Adrenal gland (tissue), 12 donors: Measurements from ENCODE around the gene GGT7. TPM values are rescaled to one million over a fixed set of nuclear protein-coding genes. Genes with fewer than 3 reads are reported as not detected.
A peak's percentile ranks its signal among the peaks of the same experiment; 100 is the strongest.

ENCODE experiments used
- DNase-seq, 7 donors: peaks; one replicate each; pipeline ENCODE4 v3.0.0-alpha.2; 2019 to 2020
- H3K27ac ChIP-seq, 5 donors: fragments of 200-600 bp; sonication (generic) in 4 of 5; 1 replicate in 3 of 5; 2 replicates in 2 of 5; pipeline versions ENCODE4 v1.5.1 to v1.8.0; 2016 to 2020; ENCODE audit warnings: mild to moderate bottlenecking in 1 of 5
- H3K27me3 ChIP-seq: fragments of 200-600 bp; 2 replicates; pipeline ENCODE4 v1.8.0; 2021
- H3K36me3 ChIP-seq, 2 donors: fragments of 200-600 bp; replicated peaks in 1 of 2; 1 replicate in 1 of 2; 2 replicates in 1 of 2; pipeline versions ENCODE4 v1.5.1 to v1.8.0; 2018 to 2022
- H3K4me1 ChIP-seq, 2 donors: fragments of 200-600 bp; replicated peaks in 1 of 2; 1 replicate in 1 of 2; 2 replicates in 1 of 2; pipeline versions ENCODE4 v1.5.1 to v1.8.0; 2018 to 2021
- H3K4me3 ChIP-seq, 4 donors: fragments of 200-600 bp; sonication (generic) in 3 of 4; one replicate each; pipeline ENCODE4 v1.5.1; 2016 to 2018
- H3K9me3 ChIP-seq, 3 donors: fragments of 200-600 bp; sonication (generic) in 1 of 3; replicated peaks in 1 of 3; 1 replicate in 2 of 3; 2 replicates in 1 of 3; pipeline versions ENCODE4 v1.5.1 to v1.8.0; 2016 to 2021
- POLR2A ChIP-seq, 2 donors: fragments of 450-650 bp; IDR thresholded peaks; one replicate each; pipeline ENCODE4 v1.6.1; 2017; ENCODE audit warnings: antibody characterized with exemption in 2 of 2, mild to moderate bottlenecking in 2 of 2, moderate library complexity in 1 of 2
- WGBS, 4 donors: extraction: QIAGEN DNeasy Blood & Tissue Kit in 2 of 4; methylation state at CpG; one replicate each; pipeline versions ENCODE4 v1.1.5 to v1.1.7; 2013 to 2017; 5-methylcytosine and 5-hydroxymethylcytosine counted together
- intact Hi-C, 2 donors: fragments of 100-400 bp; cut with DNase I; formaldehyde crosslinking; loops; one replicate each; pipeline versions ENCODE4 v1.14.1 to v1.15.0; 2022 to 2023
- polyA plus RNA-seq, 3 donors: library from polyadenylated mRNA; stranded (reverse); fragments of 200-250 nt in 2 of 3; fragments of 350-450 nt in 1 of 3; fragmentation: Illumina TruSeq in 1 of 3; extraction: RNeasy Lipid Tissue Mini Kit (QIAGEN cat#74804) in 1 of 3; gene quantifications; one replicate each; pipeline ENCODE4 v1.2.3, GENCODE V29; 2013 to 2014
- total RNA-seq, 9 donors: library from RNA; depleted of rRNA in 4 of 9; stranded (reverse); fragments of >200 nt in 4 of 9; fragments of 120-200 nt in 1 of 9; fragmentation: NEBNext Ultra II Directional in 1 of 9; extraction: Animal tissue kit (Norgen Biotek cat#: 25700) in 1 of 9; gene quantifications; one replicate each; pipeline versions ENCODE4 v1.1.0 to v1.2.4, GENCODE V29; 2013 to 2023
- TF ChIP-seq, protein P1 (sequence below), 6 experiments: fragments of 450-650 bp in 4 of 6; fragments of 200-600 bp in 2 of 6; sonication (generic) in 1 of 6; IDR thresholded peaks; 1 replicate in 5 of 6; 2 replicates in 1 of 6; pipeline versions ENCODE4 v1.5.1 to v1.8.0; 2016 to 2021; ENCODE audit warnings: antibody characterized with exemption in 6 of 6, mild to moderate bottlenecking in 2 of 6, moderate library complexity in 1 of 6
- donor health status: healthy with polysubstance abuse.
- donor health status: Bipolar disorder and iron deficiency.
- donor health status: DM: yes; HTN: yes; CAD: no.
- donor health status: DM: no; HTN: no; CAD: no.
- donor health status: DM: no; HTN: no; CAD: no.
- donor health status: DM: yes; HTN: yes; CAD: no.

The GGT7 gene
- total and polyA plus RNA-seq, 12 donors = 5.3 to 27.8 (median 14.2) TPM

DNA sequence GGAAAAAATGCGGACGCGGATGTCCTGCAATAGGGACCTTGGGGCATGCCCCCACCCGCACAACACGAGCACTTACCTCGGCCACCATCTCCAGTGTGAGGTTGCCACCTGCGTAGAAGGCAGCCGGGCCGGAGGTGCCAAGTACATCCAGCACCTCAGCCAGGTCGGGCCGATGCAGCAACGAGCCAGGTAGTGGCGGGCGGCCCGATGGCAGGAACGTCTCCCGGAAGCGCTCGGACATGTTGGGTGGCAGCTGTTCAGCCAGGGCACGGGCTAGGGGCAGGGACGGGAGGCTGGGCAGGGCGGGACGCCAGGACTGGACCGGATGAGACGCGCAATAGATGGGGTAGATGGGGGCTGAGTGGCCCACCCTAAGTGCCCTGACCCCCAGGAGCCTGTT lies 13.3 kb downstream of the GGT7 start:
- H3K27ac ChIP-seq = no peak overlapping the region
- intact Hi-C loops = loop anchor here in 1 of 2 donors (10.0 kb wide), 2 partner anchors 355 to 575 kb away; partner anchors contain the start of gene GDF5
- WGBS, 4 donors = 96 to 97% (median 96%) methylated on average over 17 to 26 of the region's 26 CpGs
- H3K4me3 ChIP-seq = no peak overlapping the region
- H3K9me3 ChIP-seq = no peaks in the 10 kb centered on the region
- TF ChIP-seq, protein P1, sequence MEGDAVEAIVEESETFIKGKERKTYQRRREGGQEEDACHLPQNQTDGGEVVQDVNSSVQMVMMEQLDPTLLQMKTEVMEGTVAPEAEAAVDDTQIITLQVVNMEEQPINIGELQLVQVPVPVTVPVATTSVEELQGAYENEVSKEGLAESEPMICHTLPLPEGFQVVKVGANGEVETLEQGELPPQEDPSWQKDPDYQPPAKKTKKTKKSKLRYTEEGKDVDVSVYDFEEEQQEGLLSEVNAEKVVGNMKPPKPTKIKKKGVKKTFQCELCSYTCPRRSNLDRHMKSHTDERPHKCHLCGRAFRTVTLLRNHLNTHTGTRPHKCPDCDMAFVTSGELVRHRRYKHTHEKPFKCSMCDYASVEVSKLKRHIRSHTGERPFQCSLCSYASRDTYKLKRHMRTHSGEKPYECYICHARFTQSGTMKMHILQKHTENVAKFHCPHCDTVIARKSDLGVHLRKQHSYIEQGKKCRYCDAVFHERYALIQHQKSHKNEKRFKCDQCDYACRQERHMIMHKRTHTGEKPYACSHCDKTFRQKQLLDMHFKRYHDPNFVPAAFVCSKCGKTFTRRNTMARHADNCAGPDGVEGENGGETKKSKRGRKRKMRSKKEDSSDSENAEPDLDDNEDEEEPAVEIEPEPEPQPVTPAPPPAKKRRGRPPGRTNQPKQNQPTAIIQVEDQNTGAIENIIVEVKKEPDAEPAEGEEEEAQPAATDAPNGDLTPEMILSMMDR (IDR thresholded peaks at IDR 0.05) = no peak
- no peak for TF ChIP-seq POLR2A (IDR thresholded peaks at IDR 0.05)
- no peak for DNase-seq
- H3K4me1 ChIP-seq = no peaks in the 10 kb centered on the region
- H3K36me3 ChIP-seq = no peaks in the 10 kb centered on the region
- H3K27me3 ChIP-seq = no peaks in the 10 kb centered on the region

DNA sequence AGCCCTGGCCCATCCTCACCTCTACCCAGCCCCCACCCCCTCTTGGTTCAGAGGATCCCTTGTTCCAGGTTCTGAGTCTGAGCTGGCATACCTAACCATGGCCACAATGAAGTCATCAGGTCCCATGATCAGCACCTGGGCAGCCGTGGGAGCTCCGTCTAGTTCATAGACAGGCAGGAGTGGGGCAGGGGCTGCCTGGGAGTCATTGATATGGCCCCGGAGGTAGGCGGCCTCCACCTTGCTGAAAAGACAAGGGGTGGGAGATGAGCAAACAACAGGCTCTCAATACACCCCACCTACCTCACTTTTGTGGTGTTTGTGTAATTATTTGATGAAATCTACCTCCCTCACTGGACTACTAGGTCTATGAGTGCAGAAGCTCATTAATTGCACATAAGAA lies 20.4 kb downstream of the GGT7 start:
- WGBS, 4 donors = 90 to 94% (median 93%) methylated on average over 2 to 4 of the region's 4 CpGs; no CpG with 5 or more reads in 1 of the 4 donors
- Histone ChIP-seq H3K27ac (no peak overlapping the region), H3K4me1 (no peaks in the 10 kb centered on the region), H3K4me3 (no peak overlapping the region), H3K36me3 (no peaks in the 10 kb centered on the region), H3K9me3 (no peaks in the 10 kb centered on the region), H3K27me3 (no peaks in the 10 kb centered on the region)
- peak in 1 of 7 donors; percentile 39 for DNase-seq
- TF ChIP-seq POLR2A (IDR thresholded peaks at IDR 0.05) = no peak
- TF ChIP-seq, protein P1 (IDR thresholded peaks at IDR 0.05) = no peak
- intact Hi-C loops = loop anchor here in 1 of 2 donors (10.0 kb wide), 2 partner anchors 363 to 583 kb away; partner anchors contain the start of gene GDF5

DNA sequence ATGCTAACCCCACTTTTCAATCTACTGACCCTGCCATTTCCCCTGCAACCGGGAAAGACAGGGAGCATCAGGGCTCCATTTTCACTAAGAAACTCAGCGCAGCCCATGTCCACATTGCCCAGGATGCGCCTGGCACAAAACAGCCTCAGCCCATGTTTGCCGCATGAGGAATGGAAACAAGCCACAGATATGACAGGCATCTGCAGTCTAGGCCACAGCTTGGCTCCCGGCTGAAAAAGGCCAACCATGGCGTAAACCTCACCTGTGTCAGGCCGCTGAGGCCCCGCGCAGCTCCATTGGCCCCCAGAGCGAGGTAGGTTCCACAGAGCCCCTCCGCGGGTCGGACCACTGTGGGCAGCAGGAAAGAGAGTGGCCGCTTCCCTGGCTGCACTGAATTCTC lies 21.7 kb downstream of the GGT7 start:
- intact Hi-C loops = loop anchor here in 1 of 2 donors (10.0 kb wide), 2 partner anchors 364 to 584 kb away; partner anchors contain the start of gene GDF5
- no peaks in the 10 kb centered on the region for H3K9me3 ChIP-seq
- H3K27me3 ChIP-seq = no peaks in the 10 kb centered on the region
- no peak overlapping the region for H3K4me3 ChIP-seq
- H3K27ac ChIP-seq = no peak overlapping the region
- no peaks in the 10 kb centered on the region for H3K4me1 ChIP-seq
- H3K36me3 ChIP-seq = no peaks in the 10 kb centered on the region
- 96 to 100% (median 96%) methylated on average over 6 to 14 of the region's 14 CpGs for WGBS, 4 donors
- peak in 1 of 7 donors; percentile 28 for DNase-seq
- TF ChIP-seq POLR2A (IDR thresholded peaks at IDR 0.05) = no peak

DNA sequence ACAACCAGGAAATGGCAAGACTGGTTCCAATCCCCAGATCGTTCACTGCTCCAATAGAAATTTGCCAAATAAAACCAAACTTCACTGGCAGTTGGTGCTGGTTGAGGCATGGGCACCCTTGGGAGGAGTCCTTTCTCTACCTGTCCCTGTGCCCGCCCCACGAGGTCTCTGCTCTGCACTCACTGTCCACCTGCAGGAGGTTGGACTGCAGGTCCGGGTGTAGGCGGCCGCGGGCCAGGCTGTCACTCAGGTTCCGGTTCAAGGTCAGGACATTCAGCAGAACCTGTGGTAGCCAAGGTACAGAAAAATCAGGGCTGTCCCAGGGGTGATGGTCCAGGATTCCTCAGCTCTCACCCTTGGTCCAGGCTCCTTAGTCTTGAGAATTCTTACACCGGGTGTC lies 22.9 kb downstream of the GGT7 start:
- WGBS, 4 donors = 68 to 91% (median 80%) methylated on average over 4 to 9 of the region's 9 CpGs
- DNase-seq = peak in 1 of 7 donors; percentile 34
- no peak for TF ChIP-seq POLR2A (IDR thresholded peaks at IDR 0.05)
- TF ChIP-seq, protein P1 (IDR thresholded peaks at IDR 0.05) = no peak
- Histone ChIP-seq H3K9me3 (no peaks in the 10 kb centered on the region), H3K4me1 (no peaks in the 10 kb centered on the region), H3K4me3 (no peak overlapping the region), H3K27ac (no peak overlapping the region), H3K27me3 (no peaks in the 10 kb centered on the region), H3K36me3 (no peaks in the 10 kb centered on the region)
- intact Hi-C loops = loop anchor here in 1 of 2 donors (10.0 kb wide), 2 partner anchors 365 to 585 kb away; partner anchors contain the start of gene GDF5

DNA sequence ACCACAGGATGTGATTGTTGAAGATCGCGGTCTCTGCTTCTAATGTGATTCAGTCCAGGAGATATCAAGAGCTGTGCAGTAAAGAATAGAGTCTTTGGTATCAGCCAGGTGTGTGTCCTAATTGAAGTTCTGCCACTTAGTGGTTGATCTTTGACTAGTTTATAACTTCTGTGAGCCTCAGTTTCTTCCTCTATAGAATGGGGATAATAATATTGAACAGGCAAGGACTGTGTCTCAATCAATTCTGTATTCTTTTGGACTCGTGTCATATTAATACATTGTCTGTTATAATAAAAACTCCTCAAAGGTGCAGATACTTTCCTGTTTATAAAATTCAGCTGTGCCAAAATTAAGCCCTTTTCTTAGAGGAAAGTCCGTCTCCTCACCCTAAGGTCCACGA lies 24.1 kb downstream of the GGT7 start:
- intact Hi-C loops = no loop called here
- Histone ChIP-seq H3K4me3 (no peak overlapping the region), H3K36me3 (no peaks in the 10 kb centered on the region), H3K9me3 (no peaks in the 10 kb centered on the region), H3K27me3 (no peaks in the 10 kb centered on the region), H3K27ac (no peak overlapping the region), H3K4me1 (no peaks in the 10 kb centered on the region)
- WGBS, 4 donors = 96 to 100% (median 98%) methylated on average over 5 of the region's 5 CpGs
- no peak for DNase-seq
- TF ChIP-seq, protein P1 (IDR thresholded peaks at IDR 0.05) = no peak
- no peak for TF ChIP-seq POLR2A (IDR thresholded peaks at IDR 0.05)
